Measurements from ENCODE around the gene RPS6KC1.
A peak's percentile ranks its signal among the peaks of the same experiment; 100 is the strongest.
"Not testable (repeated sequence)": the region's sequence is repeated elsewhere in the genome, so short reads cannot be mapped to it uniquely, and the experiment has no call there.

The RPS6KC1 gene

GRCh38 chr1:213159376-213159775 is 108.3 kb downstream of the RPS6KC1 start:
- peak; percentile 49 to 93 for DNase-seq

DNA sequence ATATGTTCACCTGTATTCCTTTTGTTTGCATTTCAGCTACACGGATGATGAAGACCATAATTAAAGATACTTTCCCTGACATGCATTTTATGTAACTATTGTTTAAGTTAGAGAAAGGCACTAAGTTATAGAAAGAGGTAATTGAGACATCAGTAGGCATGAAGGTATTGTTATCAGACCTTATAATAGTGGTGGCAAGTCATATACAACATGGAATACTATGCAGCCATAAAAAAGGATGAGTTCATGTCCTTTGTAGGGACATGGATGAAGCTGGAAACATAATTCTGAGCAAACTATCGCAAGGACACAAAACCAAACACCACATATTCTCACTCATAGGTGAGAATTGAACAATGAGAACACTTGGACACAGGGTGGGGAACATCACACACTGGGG is 109.4 kb downstream of the RPS6KC1 start:
- DNase-seq = not testable (repeated sequence)

DNA sequence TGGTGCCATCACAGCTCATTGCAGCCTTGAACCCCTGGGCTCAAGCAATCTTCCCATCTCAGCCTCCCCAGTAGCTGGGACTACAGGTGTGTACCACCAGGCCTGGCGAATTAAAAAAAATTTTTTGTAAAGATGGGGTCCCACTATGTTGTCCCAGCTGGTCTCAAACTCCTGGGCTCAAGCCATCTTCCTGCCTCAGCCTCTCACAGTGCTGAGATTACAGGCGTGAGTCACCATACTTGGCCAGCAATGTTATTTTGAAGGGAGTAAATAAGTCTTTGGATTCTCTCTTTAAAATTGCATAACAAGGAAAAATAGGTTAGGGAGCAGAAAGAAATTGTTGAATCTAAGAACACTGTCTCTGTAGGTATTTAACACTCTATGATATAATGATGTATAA is 111.3 kb downstream of the RPS6KC1 start:
- no peak for DNase-seq

GRCh38 chr1:213162862-213163261 is 111.8 kb downstream of the RPS6KC1 start:
- DNase-seq = no peak

DNA sequence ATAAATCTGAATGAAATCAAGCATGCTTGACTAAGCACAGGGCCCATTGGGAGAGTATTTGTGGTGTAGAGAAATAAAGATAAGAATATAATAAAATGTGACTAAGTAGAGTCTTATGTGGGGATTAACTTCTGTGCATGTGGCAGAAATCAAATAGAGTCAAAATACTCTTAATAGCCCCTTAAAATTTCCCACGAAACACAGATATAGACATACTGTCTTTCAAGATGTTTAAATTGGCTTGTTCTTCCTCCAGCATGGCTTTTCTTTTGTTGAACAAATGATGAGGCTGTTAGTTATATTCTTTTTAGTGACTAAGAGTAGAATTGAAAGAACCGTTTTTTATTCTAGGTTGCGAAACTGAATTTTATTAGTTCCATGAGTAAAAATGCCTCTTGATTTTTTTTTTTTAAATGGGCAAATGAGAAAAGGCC is 112.3 kb downstream of the RPS6KC1 start:
- no peak for DNase-seq

- DNase-seq = no peak
These were observed 113.5 kb downstream of the RPS6KC1 start for GRCh38 chr1:213164561-213164960.

DNA sequence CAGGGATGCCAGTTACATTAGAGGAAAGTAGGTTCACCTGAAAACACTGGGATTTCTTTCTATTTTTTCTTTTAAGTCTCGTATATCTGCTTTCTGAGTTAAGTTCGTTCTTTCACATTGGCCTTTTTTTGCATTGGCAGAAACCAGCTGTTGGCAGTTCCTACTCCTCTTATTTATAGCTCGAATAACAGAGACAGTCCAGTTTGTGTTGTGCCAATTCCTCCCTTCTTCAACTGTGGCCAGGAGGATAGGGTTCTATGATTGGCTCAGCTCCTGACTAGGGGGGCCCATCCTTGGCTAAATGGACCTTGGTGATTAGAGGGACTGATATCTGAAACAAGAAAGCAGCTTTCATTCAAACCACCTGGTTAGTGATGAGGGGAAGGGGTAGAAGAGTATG is 115.8 kb downstream of the RPS6KC1 start:
- DNase-seq = peak; percentile 54 to 89

DNA sequence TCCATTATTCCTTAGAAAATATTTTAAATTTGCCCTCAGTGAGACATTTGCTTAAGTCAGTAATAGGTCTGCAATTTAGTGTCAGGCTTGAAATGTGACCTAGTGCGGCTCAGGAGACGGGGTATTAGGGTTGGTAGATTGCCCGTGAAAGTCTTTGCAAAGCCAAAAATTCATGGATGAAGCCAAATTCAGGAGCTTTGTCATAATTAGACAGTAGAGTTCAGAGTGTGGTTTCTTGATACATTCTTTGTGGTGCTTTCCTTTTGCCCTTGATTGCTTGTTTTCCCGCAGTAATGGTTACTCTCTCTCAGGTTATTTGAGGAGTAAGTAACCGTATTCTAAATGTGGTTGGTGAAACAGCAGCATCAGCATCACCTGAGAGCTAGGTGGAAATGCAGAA is 120.7 kb downstream of the RPS6KC1 start:
- peak in 1 of 2 experiments; percentile 44 for DNase-seq

DNA sequence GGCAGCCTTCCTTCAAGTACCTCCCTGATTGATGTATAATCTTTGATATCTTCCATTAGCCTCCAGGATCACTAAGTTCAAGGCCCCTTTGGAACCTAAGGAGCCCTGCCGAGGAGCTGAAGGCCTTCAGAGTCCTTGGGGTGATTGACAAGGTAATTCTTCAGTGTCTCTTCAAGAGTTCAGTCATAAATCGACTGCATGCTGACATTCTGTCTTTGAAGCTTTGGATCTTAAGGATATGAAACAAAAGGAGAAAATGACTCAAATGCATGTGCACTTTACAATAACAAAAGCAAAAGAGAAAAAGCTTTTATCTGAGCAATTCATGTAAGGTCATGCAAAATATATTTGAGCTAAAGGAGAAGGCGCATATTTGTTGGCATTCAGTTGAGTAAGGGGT is 125.3 kb downstream of the RPS6KC1 start:
- DNase-seq = peak in 1 of 2 experiments; percentile 18

DNA sequence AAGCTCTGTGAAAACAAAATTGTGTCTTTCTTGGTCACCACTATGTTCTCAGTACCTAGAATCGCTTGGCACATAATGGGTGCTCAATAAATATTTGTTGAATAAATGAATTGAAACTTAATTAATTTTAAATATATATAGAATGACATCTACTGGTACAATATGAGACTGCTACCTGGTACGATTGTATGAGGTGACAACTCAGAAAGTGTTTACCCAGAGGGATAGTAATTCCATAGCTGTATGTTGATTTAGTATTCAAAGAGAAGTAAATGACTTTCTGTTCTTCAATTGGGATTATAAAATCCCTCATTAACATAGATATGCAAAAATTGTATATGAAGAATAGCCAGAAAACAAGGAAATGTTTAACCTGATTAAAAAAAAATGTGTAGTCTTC is 128.7 kb downstream of the RPS6KC1 start:
- DNase-seq = peak in 1 of 2 experiments; percentile 56

- DNase-seq = no peak
These were observed 129.8 kb downstream of the RPS6KC1 start for GRCh38 chr1:213180833-213181232.

- no peak for DNase-seq
These were observed 132.1 kb downstream of the RPS6KC1 start for GRCh38 chr1:213183036-213183672.

DNA sequence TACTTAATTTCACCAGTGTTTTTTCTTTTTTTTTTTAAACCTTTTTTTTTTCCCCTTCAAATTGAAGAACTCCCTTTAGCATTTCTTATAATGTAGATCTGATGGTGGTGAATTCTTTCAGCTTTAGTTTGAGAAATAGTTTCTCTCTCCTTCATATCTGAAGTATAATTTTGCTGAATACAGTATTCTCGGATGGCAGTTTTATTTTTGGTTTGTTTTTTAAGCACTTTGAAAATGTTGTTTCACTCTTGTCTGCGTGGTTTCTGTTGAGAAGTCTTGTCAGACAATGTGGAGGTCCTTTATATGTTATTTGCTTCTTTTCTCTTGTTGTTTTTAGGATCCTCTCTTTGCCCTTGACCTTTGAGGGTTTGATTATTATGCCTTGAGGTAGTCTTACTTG is 135.1 kb downstream of the RPS6KC1 start:
- DNase-seq = no peak

DNA sequence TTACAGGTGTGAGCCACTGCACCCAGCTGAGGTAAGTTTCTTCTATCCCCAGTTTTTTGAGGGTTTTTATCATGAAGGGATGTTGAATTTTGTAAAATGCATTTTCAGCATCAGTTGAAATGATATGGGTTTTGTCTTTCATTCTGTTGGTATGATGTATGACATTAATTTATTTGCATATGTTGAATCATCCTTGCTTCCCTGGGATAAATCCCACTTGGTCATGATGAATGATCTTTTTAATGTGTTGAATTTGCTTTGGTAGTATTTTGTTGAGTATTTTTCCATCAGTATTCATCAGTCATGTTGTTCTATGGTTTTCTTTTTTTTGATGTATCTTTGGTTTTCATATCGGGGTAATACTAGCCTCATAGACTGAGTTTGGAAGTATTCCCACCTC is 141.0 kb downstream of the RPS6KC1 start:
- no peak for DNase-seq

DNA sequence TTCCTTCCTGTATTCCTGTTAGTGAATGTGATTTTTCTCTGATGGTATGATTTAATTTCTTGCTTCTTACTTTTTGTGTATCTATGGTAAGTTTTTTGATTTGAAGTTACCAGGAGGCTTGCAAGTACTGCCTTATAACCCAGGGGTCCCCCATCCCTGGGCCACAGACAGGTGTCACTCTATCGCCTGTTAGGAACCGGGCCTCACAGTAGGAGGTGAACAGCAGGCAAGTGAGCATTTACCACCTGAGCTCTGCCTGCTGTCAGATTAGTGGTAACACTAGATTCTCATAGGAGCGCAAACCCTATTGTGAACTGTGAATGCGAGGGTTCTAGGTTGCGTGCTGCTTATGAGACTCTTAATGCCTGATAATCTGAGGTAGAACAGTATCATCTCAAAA is 143.3 kb downstream of the RPS6KC1 start:
- no peak for DNase-seq

DNA sequence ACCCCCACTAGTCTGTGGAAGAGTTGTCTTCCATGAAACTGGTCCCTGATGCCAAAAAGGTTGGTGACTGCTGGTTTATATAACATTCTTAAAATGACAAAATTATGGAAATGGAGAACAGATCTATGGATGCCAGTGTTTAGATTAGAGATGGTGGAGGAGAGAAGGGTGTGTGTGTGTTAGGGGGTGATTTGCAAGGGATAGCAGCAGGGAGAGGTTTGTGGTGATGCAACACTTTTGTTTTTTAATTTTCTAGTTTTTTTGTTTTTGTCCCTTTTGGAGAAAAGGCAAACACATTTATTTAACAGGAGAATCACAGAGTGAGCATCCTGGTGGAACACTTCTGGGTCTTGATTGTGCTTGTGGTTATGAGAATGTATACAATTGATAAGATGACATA is 143.8 kb downstream of the RPS6KC1 start:
- no peak for DNase-seq

- not testable (repeated sequence) for DNase-seq
These were observed 145.4 kb downstream of the RPS6KC1 start for GRCh38 chr1:213196328-213197054.

DNA sequence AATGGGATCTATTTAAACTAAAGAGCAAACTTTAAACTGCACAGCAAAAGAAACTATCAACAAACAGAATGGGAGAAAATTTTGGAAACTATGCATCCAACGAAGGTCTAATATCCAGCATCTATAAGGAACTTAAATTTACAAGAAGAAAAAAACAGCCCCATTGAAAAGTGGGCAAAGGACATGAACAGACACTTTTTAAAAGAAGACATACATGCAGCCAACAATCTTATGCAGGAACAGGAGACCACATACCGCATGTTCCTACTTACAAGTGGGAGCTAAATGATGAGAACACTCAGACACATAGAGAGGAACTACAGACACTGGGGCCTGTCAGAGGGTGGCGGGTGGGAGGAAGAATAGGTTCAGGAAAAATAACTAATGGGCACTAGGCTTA is 149.6 kb downstream of the RPS6KC1 start:
- DNase-seq = no peak

DNA sequence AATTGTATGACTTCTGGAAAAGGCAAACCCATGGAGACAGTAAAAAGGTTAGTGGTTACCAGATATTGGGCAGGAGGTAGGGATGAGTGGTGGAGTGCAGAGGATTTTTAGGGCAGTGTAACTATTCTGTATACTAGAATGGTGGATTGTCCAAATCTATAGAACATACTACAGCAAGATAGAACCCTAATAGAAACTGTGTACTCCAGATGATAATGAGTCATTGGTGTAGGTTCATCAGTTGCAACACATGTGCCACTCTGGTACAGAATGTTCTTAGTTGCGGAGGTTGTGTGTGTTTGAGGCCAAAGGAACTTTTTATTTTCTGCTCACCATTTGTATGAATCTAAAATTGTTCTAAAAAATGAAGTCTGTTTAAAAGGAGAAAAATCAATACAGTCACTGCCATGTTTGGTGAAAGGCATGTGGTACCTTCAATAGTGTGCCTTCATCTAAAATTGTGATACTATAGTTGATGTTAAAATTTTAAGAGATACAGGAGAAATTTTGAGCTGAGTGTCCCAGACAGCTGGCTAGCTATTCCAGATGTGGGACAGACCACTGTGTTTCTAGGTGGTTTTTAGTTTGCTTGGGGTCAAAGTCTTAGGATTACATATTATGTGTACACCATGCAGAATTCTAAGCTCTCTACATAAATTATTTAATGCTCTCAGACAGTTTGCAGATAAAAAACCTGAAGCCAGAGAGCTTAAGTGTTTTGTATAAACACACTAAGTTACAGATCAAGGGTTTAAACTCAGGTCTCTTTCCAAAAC is 150.5 kb downstream of the RPS6KC1 start:
- no peak for DNase-seq

DNA sequence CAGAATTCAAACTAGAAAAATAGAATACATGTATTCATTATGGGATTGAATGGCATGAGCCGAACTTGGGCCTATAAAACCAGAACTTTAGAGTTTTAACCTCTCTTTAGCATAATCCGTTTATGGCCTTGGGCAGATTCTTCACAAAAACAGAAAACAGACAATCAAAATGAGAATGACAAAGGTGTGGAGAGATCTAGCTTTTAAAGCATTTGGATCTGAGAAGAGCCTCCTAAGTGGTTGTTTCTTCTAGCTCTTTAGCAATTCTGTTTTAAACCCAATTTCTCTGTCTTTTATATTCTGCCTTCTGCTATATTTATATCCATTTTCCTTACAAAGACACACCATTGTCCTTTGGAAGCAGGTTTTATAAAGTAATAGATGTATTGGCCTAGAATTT is 160.2 kb downstream of the RPS6KC1 start:
- DNase-seq = no peak

DNA sequence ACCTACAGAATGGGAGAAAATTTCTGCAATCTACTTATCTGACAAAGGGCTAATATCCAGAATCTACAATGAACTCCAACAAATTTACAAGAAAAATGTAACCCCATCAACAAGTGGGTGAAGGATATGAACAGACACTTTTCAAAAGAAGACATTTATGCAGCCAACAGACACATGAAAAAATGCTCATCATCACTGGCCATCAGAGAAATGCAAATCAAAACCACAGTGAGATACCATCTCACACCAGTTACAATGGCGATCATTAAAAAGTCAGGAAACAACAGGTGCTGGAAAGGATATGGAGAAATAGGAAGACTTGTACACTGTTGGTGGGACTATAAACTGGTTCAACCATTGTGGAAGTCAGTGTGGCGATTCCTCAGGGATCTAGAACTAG is 168.0 kb downstream of the RPS6KC1 start:
- not testable (repeated sequence) for DNase-seq

DNA sequence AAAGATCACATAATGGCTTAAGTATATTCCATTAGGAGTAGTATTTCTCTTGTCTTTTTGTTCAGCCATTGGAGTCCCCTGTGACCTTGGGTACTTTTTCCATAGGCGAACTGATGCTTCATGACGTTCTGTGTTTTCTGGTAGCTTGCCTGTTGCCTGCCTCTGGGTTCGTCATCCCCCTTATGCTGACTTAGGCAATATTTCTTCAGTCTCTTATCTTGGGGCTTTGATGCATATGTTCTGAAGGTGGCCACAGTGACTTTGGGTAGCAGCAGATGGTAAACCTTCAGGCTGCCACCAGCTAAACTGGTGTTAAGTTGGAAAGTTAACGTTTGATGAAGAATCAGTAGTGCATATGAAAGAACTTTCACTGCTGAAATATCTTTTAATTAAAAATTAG is 170.2 kb downstream of the RPS6KC1 start:
- no peak for DNase-seq

- no peak for DNase-seq
These were observed 176.4 kb downstream of the RPS6KC1 start for GRCh38 chr1:213227458-213227857.

DNA sequence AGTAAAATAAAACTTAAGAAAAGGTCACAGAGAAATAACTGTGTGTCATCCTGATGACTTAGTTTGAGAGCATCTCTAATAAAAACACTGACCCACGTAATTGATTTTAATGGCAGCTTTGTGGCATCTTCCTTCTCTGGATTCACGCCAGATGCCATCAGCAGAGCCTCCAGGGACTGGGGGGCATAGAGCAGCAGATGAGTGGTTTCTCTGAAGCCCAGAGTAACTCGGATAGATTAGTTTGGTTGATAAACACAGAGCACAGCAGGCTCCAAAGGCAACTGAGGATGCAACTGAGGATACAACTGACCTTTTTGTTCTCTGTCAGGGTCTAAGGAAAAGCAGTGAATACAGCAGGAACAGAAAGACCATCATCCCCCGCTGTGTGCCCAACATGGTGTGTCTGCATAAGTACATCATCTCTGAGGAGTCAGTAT is 180.8 kb downstream of the RPS6KC1 start:
- peak in 1 of 2 experiments; percentile 49 for DNase-seq

Measured in NCI-H2081 (cell line).